ENCODE data around the gene DISC1. TPM values are rescaled to one million over a fixed set of nuclear protein-coding genes. Genes with fewer than 3 reads are reported as not detected.

The DISC1 gene
- total and polyA plus RNA-seq, 2 donors (not counting 1 experiment from before 2014, with no cell fraction given), result 2.0 to 4.3 TPM

GRCh38 chr1:231986631-231987336 is 360.2 kb downstream of the DISC1 start:
- no peak overlapping the region for H3K4me3 ChIP-seq (replicated peaks in 1 of 4; ENCODE audit: control extremely low read depth in 1 of 4, insufficient read depth in 1 of 4, low read depth in 3 of 4, low read length in 4 of 4)
- H3K9ac ChIP-seq (ENCODE audit: insufficient read depth, low read length), result no peak overlapping the region
- peak; percentile 29 to 68 for DNase-seq (ENCODE audit: low read depth in 2 of 2)
- no peaks in the 10 kb centered on the region for H3K9me3 ChIP-seq (ENCODE audit: control insufficient read depth, insufficient read depth, low read depth, low read length)
- no peaks in the 10 kb centered on the region for H3K79me2 ChIP-seq (ENCODE audit: control insufficient read depth, insufficient read depth, low read length)
- H3K4me2 ChIP-seq (ENCODE audit: extremely low read depth, insufficient read depth, low read length), result no peak overlapping the region
- no peak overlapping the region for H3K27ac ChIP-seq (ENCODE audit: insufficient read depth, low read length)
- H3K27me3 ChIP-seq (ENCODE audit: control insufficient read depth, insufficient read depth, low read length), result no peaks in the 10 kb centered on the region
- no peaks in the 10 kb centered on the region for H3K4me1 ChIP-seq (ENCODE audit: control insufficient read depth, extremely low read depth, insufficient read depth, low read length)
- TF ChIP-seq CTCF (conservative IDR thresholded peaks at IDR 0.05 in 1 of 2, IDR thresholded peaks at IDR 0.05 in 1 of 2; ENCODE audit: low read depth in 1 of 2, low read length in 2 of 2), result no peak
- no peak for TF ChIP-seq EZH2 (IDR thresholded peaks at IDR 0.05; ENCODE audit: low read length, missing control alignments)
- H4K20me1 ChIP-seq (ENCODE audit: control insufficient read depth, extremely low read depth, insufficient read depth, low read length), result no peaks in the 10 kb centered on the region
- H2AFZ ChIP-seq (ENCODE audit: low read length), result no peak overlapping the region
- no peaks in the 10 kb centered on the region for H3K36me3 ChIP-seq (ENCODE audit: control insufficient read depth, insufficient read depth, low read length)

- Histone ChIP-seq H3K4me3 (replicated peaks in 1 of 4; ENCODE audit: control extremely low read depth in 1 of 4, insufficient read depth in 1 of 4, low read depth in 3 of 4, low read length in 4 of 4) (no peak overlapping the region), H3K27ac (ENCODE audit: insufficient read depth, low read length) (no peak overlapping the region), H3K9ac (ENCODE audit: insufficient read depth, low read length) (no peak overlapping the region), H3K36me3 (ENCODE audit: control insufficient read depth, insufficient read depth, low read length) (no peaks in the 10 kb centered on the region), H3K9me3 (ENCODE audit: control insufficient read depth, insufficient read depth, low read depth, low read length) (no peaks in the 10 kb centered on the region), H4K20me1 (ENCODE audit: control insufficient read depth, extremely low read depth, insufficient read depth, low read length) (no peaks in the 10 kb centered on the region), H3K4me1 (ENCODE audit: control insufficient read depth, extremely low read depth, insufficient read depth, low read length) (no peaks in the 10 kb centered on the region), H3K27me3 (ENCODE audit: control insufficient read depth, insufficient read depth, low read length) (no peaks in the 10 kb centered on the region), H3K79me2 (ENCODE audit: control insufficient read depth, insufficient read depth, low read length) (no peaks in the 10 kb centered on the region), H2AFZ (ENCODE audit: low read length) (no peak overlapping the region), H3K4me2 (ENCODE audit: extremely low read depth, insufficient read depth, low read length) (no peak overlapping the region)
- TF ChIP-seq CTCF (conservative IDR thresholded peaks at IDR 0.05 in 1 of 2, IDR thresholded peaks at IDR 0.05 in 1 of 2; ENCODE audit: low read depth in 1 of 2, low read length in 2 of 2), result no peak
- TF ChIP-seq EZH2 (IDR thresholded peaks at IDR 0.05; ENCODE audit: low read length, missing control alignments), result no peak
- DNase-seq (ENCODE audit: low read depth in 2 of 2), result no peak
These were observed 363.8 kb downstream of the DISC1 start for GRCh38 chr1:231990388-231990787.

GRCh38 chr1:231991231-231991630 is 364.6 kb downstream of the DISC1 start:
- TF ChIP-seq EZH2 (IDR thresholded peaks at IDR 0.05; ENCODE audit: low read length, missing control alignments) (no peak), CTCF (conservative IDR thresholded peaks at IDR 0.05 in 1 of 2, IDR thresholded peaks at IDR 0.05 in 1 of 2; ENCODE audit: low read depth in 1 of 2, low read length in 2 of 2) (no peak)
- Histone ChIP-seq H3K4me3 (replicated peaks in 1 of 4; ENCODE audit: control extremely low read depth in 1 of 4, insufficient read depth in 1 of 4, low read depth in 3 of 4, low read length in 4 of 4) (no peak overlapping the region), H3K4me2 (ENCODE audit: extremely low read depth, insufficient read depth, low read length) (no peak overlapping the region), H3K9ac (ENCODE audit: insufficient read depth, low read length) (no peak overlapping the region), H3K27ac (ENCODE audit: insufficient read depth, low read length) (no peak overlapping the region), H2AFZ (ENCODE audit: low read length) (no peak overlapping the region), H4K20me1 (ENCODE audit: control insufficient read depth, extremely low read depth, insufficient read depth, low read length) (no peaks in the 10 kb centered on the region), H3K4me1 (ENCODE audit: control insufficient read depth, extremely low read depth, insufficient read depth, low read length) (no peaks in the 10 kb centered on the region), H3K36me3 (ENCODE audit: control insufficient read depth, insufficient read depth, low read length) (no peaks in the 10 kb centered on the region), H3K9me3 (ENCODE audit: control insufficient read depth, insufficient read depth, low read depth, low read length) (no peaks in the 10 kb centered on the region), H3K79me2 (ENCODE audit: control insufficient read depth, insufficient read depth, low read length) (no peaks in the 10 kb centered on the region), H3K27me3 (ENCODE audit: control insufficient read depth, insufficient read depth, low read length) (no peaks in the 10 kb centered on the region)
- no peak for DNase-seq (ENCODE audit: low read depth in 2 of 2)

Measured in fibroblast of lung (primary cell).